Smooth muscle cell of the pulmonary artery (primary cell): ENCODE results near the gene ODF2. TPM values are rescaled to one million over a fixed set of nuclear protein-coding genes. Genes with fewer than 3 reads are reported as not detected.

Experiments used
- total RNA-seq: library from RNA; depleted of rRNA; stranded (reverse); fragments of >200 nt; gene quantifications from 2 replicates; pipeline ENCODE4 v1.2.3, GENCODE V29; 2014

The ODF2 gene
- total RNA-seq, result 32.7 TPM in 2 replicates

DNA sequence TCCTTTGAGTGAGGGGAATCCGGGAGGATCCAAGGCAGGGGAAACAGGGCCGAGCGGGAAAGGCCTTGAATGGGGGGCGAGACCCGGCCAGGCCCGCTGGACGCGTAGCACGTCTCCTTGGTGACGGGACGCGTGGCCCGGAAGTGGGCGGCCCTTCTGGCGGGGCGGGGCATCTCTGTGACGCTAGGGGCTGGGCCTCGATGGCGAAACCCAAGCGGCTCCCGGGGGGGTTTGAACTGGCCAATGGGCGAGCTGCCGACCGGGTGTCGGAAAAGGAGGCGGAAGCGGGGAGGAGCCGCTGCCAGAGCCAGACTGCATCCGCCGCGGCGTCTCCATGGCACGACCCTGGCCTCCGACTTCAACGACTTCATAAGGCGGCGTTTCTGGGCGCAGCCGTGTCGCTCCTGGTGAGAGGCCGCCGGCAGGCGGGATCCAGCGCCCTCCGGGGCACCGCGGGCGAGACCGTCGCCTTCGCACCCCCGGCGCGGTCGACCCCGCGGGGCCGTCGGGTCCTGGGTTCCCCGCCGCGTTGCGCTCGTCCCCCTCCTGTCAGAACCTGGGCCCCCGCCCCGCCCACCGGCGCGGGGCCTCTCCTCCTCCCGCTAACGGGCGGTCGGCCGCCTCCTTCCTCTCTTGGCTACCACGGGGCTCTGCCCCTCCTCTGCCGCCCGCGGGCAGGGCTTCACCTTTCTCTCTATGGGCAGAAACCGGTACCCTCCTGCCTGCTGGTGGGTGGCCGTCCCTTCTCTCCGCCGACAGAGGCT lies at the start of gene ODF2:
Gene ODF2 (plus strand): TSS at position 158 of the 764 bp plus-strand sequence. CDS start 86 bp downstream, at position 244.

DNA sequence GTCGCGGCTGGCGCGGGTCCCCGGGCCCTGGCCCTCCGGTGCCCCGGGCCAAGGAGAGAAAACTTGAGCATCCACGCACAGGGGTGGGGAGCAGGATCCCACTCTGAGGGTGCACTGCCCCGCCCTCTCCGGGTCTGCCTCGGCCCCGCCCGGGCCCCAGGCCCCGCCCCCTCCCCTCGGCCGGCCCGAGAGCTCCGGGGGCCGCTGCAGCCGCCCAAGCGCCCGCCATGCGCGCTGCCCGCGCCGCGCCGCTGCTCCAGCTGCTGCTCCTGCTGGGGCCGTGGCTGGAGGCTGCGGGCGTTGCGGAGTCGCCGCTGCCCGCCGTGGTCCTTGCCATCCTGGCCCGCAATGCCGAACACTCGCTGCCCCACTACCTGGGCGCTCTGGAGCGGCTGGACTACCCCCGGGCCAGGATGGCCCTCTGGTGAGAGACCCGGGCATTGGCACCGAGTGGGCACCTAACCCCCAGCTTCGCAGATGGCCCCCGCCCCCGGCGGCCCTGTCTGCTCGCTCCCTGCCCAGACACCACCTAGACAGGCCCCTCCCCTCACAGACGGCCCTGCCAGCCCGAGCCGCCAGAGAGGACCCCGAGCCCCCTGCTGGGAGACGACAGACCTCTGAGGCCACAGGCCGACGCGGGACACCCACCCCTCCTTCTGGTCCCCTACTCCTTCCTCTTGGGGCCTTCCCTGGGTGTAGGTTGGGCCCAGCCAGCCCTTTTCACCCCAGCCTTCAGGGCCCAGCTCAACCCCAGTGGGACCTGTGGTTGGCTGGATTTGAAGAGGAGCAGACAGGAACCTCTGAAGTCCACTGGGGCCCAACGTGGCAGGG lies 34.9 kb upstream of the ODF2 start, which contains the start of gene CERCAM:
Gene CERCAM (plus strand): TSS at position 207 of the 831 bp plus-strand sequence. CDS start 21 bp downstream, at position 228.

GRCh38 chr9:128504485-128505413 lies 48.9 kb downstream of the ODF2 start, which contains the start of gene GLE1:
TSS of gene GLE1 (plus strand) at chr9:128504719. CDS start at chr9:128504806, 87 bp downstream.

Other genes starting within 250 kb of the ODF2 start
- gene GOLGA2, start 180.0 kb upstream of the ODF2 start, total RNA-seq, result 124 and 137 TPM in 2 replicates
- gene SWI5, start 179.7 kb upstream of the ODF2 start, total RNA-seq, result 34.5 and 35.3 TPM in 2 replicates
- gene TRUB2, start 133.6 kb upstream of the ODF2 start, total RNA-seq, result 18.8 and 24.4 TPM in 2 replicates
- gene COQ4, start 133.2 kb upstream of the ODF2 start, total RNA-seq, result 16.9 and 21.8 TPM in 2 replicates
- 16.0 and 29.9 TPM in 2 replicates for gene SLC27A4, start 115.5 kb upstream of the ODF2 start, total RNA-seq
- 47.5 and 47.8 TPM in 2 replicates for gene URM1, start 84.6 kb upstream of the ODF2 start, total RNA-seq
- 338 and 365 TPM in 2 replicates for gene CERCAM, start 35.1 kb upstream of the ODF2 start, total RNA-seq
- gene GLE1, start 48.7 kb downstream of the ODF2 start, total RNA-seq, result 21.2 and 23.4 TPM in 2 replicates
- 320 and 359 TPM in 2 replicates for gene SPTAN1, start 96.6 kb downstream of the ODF2 start, total RNA-seq
- 35.8 and 43.4 TPM in 2 replicates for gene DYNC2I2, start 200.8 kb downstream of the ODF2 start, total RNA-seq
- gene SET, start 233.2 kb downstream of the ODF2 start, total RNA-seq, result 240 and 280 TPM in 2 replicates
- gene PKN3, start 246.5 kb downstream of the ODF2 start, total RNA-seq, result 0.46 and 0.59 TPM in 2 replicates